ENCODE data around the gene OR2F2.

The OR2F2 gene

GRCh38 chr7:143902332-143902899 is 32.6 kb upstream of the OR2F2 start:
- peak overlapping the region; percentile 49 for H2AFZ ChIP-seq (ENCODE audit: low read depth, low read length)
- peak overlapping the region; percentile 94 for H3K9ac ChIP-seq (ENCODE audit: low read length)
- H3K4me3 ChIP-seq (ENCODE audit: insufficient read depth in 1 of 2, low read depth in 1 of 2, low read length in 2 of 2) = peak overlapping the region in 1 of 2 experiments; percentile 96
- DNase-seq = no peak
- no peak overlapping the region for H3K18ac ChIP-seq (ENCODE audit: low read depth in 1 of 2, low read length in 2 of 2)
- H2AK5ac ChIP-seq (ENCODE audit: low read length, severe bottlenecking) = no peak overlapping the region
- H3K27ac ChIP-seq (ENCODE audit: low read length, poor library complexity, severe bottlenecking) = no peak overlapping the region
- 69% methylated on average over 10 of the region's 14 CpGs for WGBS
- no peak overlapping the region for H2BK5ac ChIP-seq (ENCODE audit: low read depth, low read length, poor library complexity, severe bottlenecking)
- peaks cover 5% of the 10 kb centered on the region for H3K4me1 ChIP-seq (ENCODE audit: control insufficient read depth, insufficient read depth, low read depth, low read length)
- no peaks in the 10 kb centered on the region for H3K79me1 ChIP-seq (replicated peaks; ENCODE audit: low read length, poor library complexity, severe bottlenecking)
- H3K4ac ChIP-seq (ENCODE audit: low read depth in 1 of 2, low read length in 2 of 2) = peak overlapping the region in 1 of 2 experiments; percentile 35
- no peak overlapping the region for H2BK15ac ChIP-seq (ENCODE audit: low read depth, poor library complexity, severe bottlenecking)
- H3K14ac ChIP-seq (ENCODE audit: low read length in 2 of 2) = no peak overlapping the region
- no peak overlapping the region for H4K91ac ChIP-seq (ENCODE audit: low read length)
- no peak overlapping the region for H3K4me2 ChIP-seq (ENCODE audit: low read length, poor library complexity, severe bottlenecking)
- H3K9me3 ChIP-seq (ENCODE audit: control insufficient read depth, low read length) = no peaks in the 10 kb centered on the region
- H3K36me3 ChIP-seq (ENCODE audit: control insufficient read depth in 1 of 2, insufficient read depth in 2 of 2, low read depth in 1 of 2, low read length in 2 of 2) = no peaks in the 10 kb centered on the region
- no peak overlapping the region for H3K23ac ChIP-seq (ENCODE audit: low read length in 2 of 2)
- peak overlapping the region; percentile 91 for H4K8ac ChIP-seq (ENCODE audit: low read length)
- no peaks in the 10 kb centered on the region for H3K27me3 ChIP-seq (ENCODE audit: control insufficient read depth in 1 of 2, insufficient read depth in 1 of 2, low read length in 2 of 2)
- no peak overlapping the region for H2BK120ac ChIP-seq (ENCODE audit: low read depth, low read length)
- peak overlapping the region in 1 of 2 experiments; percentile 68 for H2BK12ac ChIP-seq (ENCODE audit: low read length in 2 of 2)

GRCh38 chr7:143905509-143905908 is 29.5 kb upstream of the OR2F2 start:
- Histone ChIP-seq H3K4me2 (ENCODE audit: low read length, poor library complexity, severe bottlenecking) (no peak overlapping the region), H4K91ac (ENCODE audit: low read length) (no peak overlapping the region), H2AK5ac (ENCODE audit: low read length, severe bottlenecking) (no peak overlapping the region), H2BK5ac (ENCODE audit: low read depth, low read length, poor library complexity, severe bottlenecking) (no peak overlapping the region), H4K8ac (ENCODE audit: low read length) (no peak overlapping the region), H3K27me3 (ENCODE audit: control insufficient read depth in 1 of 2, insufficient read depth in 1 of 2, low read length in 2 of 2) (no peaks in the 10 kb centered on the region), H3K4me1 (ENCODE audit: control insufficient read depth, insufficient read depth, low read depth, low read length) (peaks cover 3% of the 10 kb centered on the region), H2BK12ac (ENCODE audit: low read length in 2 of 2) (no peak overlapping the region), H3K4me3 (ENCODE audit: insufficient read depth in 1 of 2, low read depth in 1 of 2, low read length in 2 of 2) (no peak overlapping the region), H3K79me1 (replicated peaks; ENCODE audit: low read length, poor library complexity, severe bottlenecking) (no peaks in the 10 kb centered on the region), H3K23ac (ENCODE audit: low read length in 2 of 2) (no peak overlapping the region), H3K9me3 (ENCODE audit: control insufficient read depth, low read length) (no peaks in the 10 kb centered on the region), H3K18ac (ENCODE audit: low read depth in 1 of 2, low read length in 2 of 2) (no peak overlapping the region), H3K9ac (ENCODE audit: low read length) (no peak overlapping the region), H2BK15ac (ENCODE audit: low read depth, poor library complexity, severe bottlenecking) (no peak overlapping the region), H3K14ac (ENCODE audit: low read length in 2 of 2) (no peak overlapping the region), H2AFZ (ENCODE audit: low read depth, low read length) (no peak overlapping the region), H3K27ac (ENCODE audit: low read length, poor library complexity, severe bottlenecking) (no peak overlapping the region), H3K4ac (ENCODE audit: low read depth in 1 of 2, low read length in 2 of 2) (no peak overlapping the region), H2BK120ac (ENCODE audit: low read depth, low read length) (no peak overlapping the region), H3K36me3 (ENCODE audit: control insufficient read depth in 1 of 2, insufficient read depth in 2 of 2, low read depth in 1 of 2, low read length in 2 of 2) (no peaks in the 10 kb centered on the region)
- no peak for DNase-seq
- 84% methylated on average over 1 of the region's 1 CpG for WGBS

- WGBS = 94% methylated on average over 9 of the region's 9 CpGs
- Histone ChIP-seq H4K8ac (ENCODE audit: low read length) (peak overlapping the region; percentile 21), H2AFZ (ENCODE audit: low read depth, low read length) (no peak overlapping the region), H2BK15ac (ENCODE audit: low read depth, poor library complexity, severe bottlenecking) (no peak overlapping the region), H3K9ac (ENCODE audit: low read length) (no peak overlapping the region), H2AK5ac (ENCODE audit: low read length, severe bottlenecking) (no peak overlapping the region), H3K9me3 (ENCODE audit: control insufficient read depth, low read length) (no peaks in the 10 kb centered on the region), H3K4ac (ENCODE audit: low read depth in 1 of 2, low read length in 2 of 2) (no peak overlapping the region), H2BK120ac (ENCODE audit: low read depth, low read length) (no peak overlapping the region), H3K4me1 (ENCODE audit: control insufficient read depth, insufficient read depth, low read depth, low read length) (peaks cover 3% of the 10 kb centered on the region), H3K23ac (ENCODE audit: low read length in 2 of 2) (peak overlapping the region in 1 of 2 experiments; percentile 31), H3K27me3 (ENCODE audit: control insufficient read depth in 1 of 2, insufficient read depth in 1 of 2, low read length in 2 of 2) (no peaks in the 10 kb centered on the region), H3K4me2 (ENCODE audit: low read length, poor library complexity, severe bottlenecking) (no peak overlapping the region), H3K4me3 (ENCODE audit: insufficient read depth in 1 of 2, low read depth in 1 of 2, low read length in 2 of 2) (no peak overlapping the region), H3K79me1 (replicated peaks; ENCODE audit: low read length, poor library complexity, severe bottlenecking) (no peaks in the 10 kb centered on the region), H3K18ac (ENCODE audit: low read depth in 1 of 2, low read length in 2 of 2) (peak overlapping the region in 1 of 2 experiments; percentile 14), H4K91ac (ENCODE audit: low read length) (no peak overlapping the region), H2BK5ac (ENCODE audit: low read depth, low read length, poor library complexity, severe bottlenecking) (no peak overlapping the region), H3K36me3 (ENCODE audit: control insufficient read depth in 1 of 2, insufficient read depth in 2 of 2, low read depth in 1 of 2, low read length in 2 of 2) (no peaks in the 10 kb centered on the region), H2BK12ac (ENCODE audit: low read length in 2 of 2) (no peak overlapping the region), H3K27ac (ENCODE audit: low read length, poor library complexity, severe bottlenecking) (no peak overlapping the region), H3K14ac (ENCODE audit: low read length in 2 of 2) (no peak overlapping the region)
- DNase-seq = no peak
These were observed 28.9 kb upstream of the OR2F2 start for GRCh38 chr7:143906151-143906550.

GRCh38 chr7:143906895-143907294 is 28.1 kb upstream of the OR2F2 start:
- no peaks in the 10 kb centered on the region for H3K9me3 ChIP-seq (ENCODE audit: control insufficient read depth, low read length)
- no peak overlapping the region for H3K18ac ChIP-seq (ENCODE audit: low read depth in 1 of 2, low read length in 2 of 2)
- no peak overlapping the region for H3K27ac ChIP-seq (ENCODE audit: low read length, poor library complexity, severe bottlenecking)
- peaks cover 3% of the 10 kb centered on the region for H3K4me1 ChIP-seq (ENCODE audit: control insufficient read depth, insufficient read depth, low read depth, low read length)
- no peaks in the 10 kb centered on the region for H3K36me3 ChIP-seq (ENCODE audit: control insufficient read depth in 1 of 2, insufficient read depth in 2 of 2, low read depth in 1 of 2, low read length in 2 of 2)
- no peak overlapping the region for H2AK5ac ChIP-seq (ENCODE audit: low read length, severe bottlenecking)
- H4K91ac ChIP-seq (ENCODE audit: low read length) = no peak overlapping the region
- no peak overlapping the region for H3K4me2 ChIP-seq (ENCODE audit: low read length, poor library complexity, severe bottlenecking)
- no peak overlapping the region for H2AFZ ChIP-seq (ENCODE audit: low read depth, low read length)
- no peak overlapping the region for H4K8ac ChIP-seq (ENCODE audit: low read length)
- H3K23ac ChIP-seq (ENCODE audit: low read length in 2 of 2) = no peak overlapping the region
- H3K4ac ChIP-seq (ENCODE audit: low read depth in 1 of 2, low read length in 2 of 2) = no peak overlapping the region
- no peak overlapping the region for H2BK12ac ChIP-seq (ENCODE audit: low read length in 2 of 2)
- H3K4me3 ChIP-seq (ENCODE audit: insufficient read depth in 1 of 2, low read depth in 1 of 2, low read length in 2 of 2) = no peak overlapping the region
- H3K9ac ChIP-seq (ENCODE audit: low read length) = no peak overlapping the region
- 72% methylated on average over 5 of the region's 5 CpGs for WGBS
- H2BK15ac ChIP-seq (ENCODE audit: low read depth, poor library complexity, severe bottlenecking) = no peak overlapping the region
- H3K27me3 ChIP-seq (ENCODE audit: control insufficient read depth in 1 of 2, insufficient read depth in 1 of 2, low read length in 2 of 2) = no peaks in the 10 kb centered on the region
- no peak overlapping the region for H2BK120ac ChIP-seq (ENCODE audit: low read depth, low read length)
- H3K79me1 ChIP-seq (replicated peaks; ENCODE audit: low read length, poor library complexity, severe bottlenecking) = no peaks in the 10 kb centered on the region
- no peak overlapping the region for H2BK5ac ChIP-seq (ENCODE audit: low read depth, low read length, poor library complexity, severe bottlenecking)
- no peak overlapping the region for H3K14ac ChIP-seq (ENCODE audit: low read length in 2 of 2)
- DNase-seq = no peak
